Measurements from ENCODE around the gene CIAO2B. TPM values are rescaled to one million over a fixed set of nuclear protein-coding genes. Genes with fewer than 3 reads are reported as not detected.

Gene CIAO2B
- total and polyA plus RNA-seq, 2 experiments from 2014 or later: 111 to 182 TPM

DNA sequence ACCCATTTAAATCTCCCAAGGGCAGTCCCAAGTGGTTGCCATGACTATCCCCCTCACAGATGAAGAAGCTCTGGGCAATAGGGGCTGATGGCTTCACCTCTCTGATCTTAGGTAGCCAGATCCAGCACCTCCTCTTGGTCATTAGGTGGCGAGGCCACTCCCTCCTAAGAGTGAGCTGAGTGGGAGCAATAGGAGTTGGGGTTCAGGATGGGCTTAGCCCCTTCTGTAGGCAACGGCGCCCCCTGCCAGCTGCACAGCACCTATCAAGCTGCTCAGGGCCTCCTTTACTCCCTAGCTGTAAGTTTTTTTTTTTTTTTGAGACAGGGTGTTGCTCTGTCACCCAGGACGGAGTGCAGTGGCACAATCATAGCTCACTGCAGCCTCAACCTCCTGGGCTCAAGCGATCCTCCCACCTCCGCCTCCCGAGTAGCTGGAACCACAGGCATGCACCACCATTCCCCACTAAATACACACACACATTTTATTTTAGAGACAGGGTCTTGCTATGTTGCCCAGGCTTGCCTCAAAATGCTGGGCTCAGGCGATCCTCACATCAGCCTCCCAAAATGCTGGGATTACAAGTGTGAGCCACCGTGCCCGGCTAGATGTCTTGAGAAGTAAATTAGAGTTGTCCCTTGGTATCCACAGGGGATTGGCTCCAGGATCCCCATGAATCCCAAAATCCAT, 5.4 kb downstream of the CIAO2B start:
- Histone ChIP-seq H4K20me1 (ENCODE audit: insufficient read depth) (no peaks in the 10 kb centered on the region), H3K9me3 (ENCODE audit: low read depth) (no peaks in the 10 kb centered on the region), H3K4me2 (ENCODE audit: unreplicated experiment) (peak overlapping the region; percentile 57), H3K4me1 (ENCODE audit: insufficient read depth) (peaks cover 36% of the 10 kb centered on the region), H3K36me3 (ENCODE audit: low read depth) (no peaks in the 10 kb centered on the region), H3K27ac (peak overlapping the region; percentile 74), H3K27me3 (replicated peaks; ENCODE audit: insufficient read depth) (peaks cover 7% of the 10 kb centered on the region), H3K79me2 (ENCODE audit: insufficient read depth) (peaks cover 11% of the 10 kb centered on the region), H3K9me2 (ENCODE audit: insufficient read depth) (no peaks in the 10 kb centered on the region), H3K4me3 (no peak overlapping the region), H3K9ac (peak overlapping the region; percentile 62; the same call in 1 of the 2 replicates), H2AFZ (no peak overlapping the region), H3F3A (ENCODE audit: insufficient read depth) (peaks cover 30% of the 10 kb centered on the region)
- 81 to 89% methylated on average over 10 of the region's 10 CpGs for WGBS, 2 experiments (ENCODE audit: low coverage in 1 of 2, low lambda C conversion rate in 2 of 2, missing lambda C conversion rate in 2 of 2)
- DNase-seq: peak; percentile 68
- in situ Hi-C loops (cut with MboI): no loop called here
- no peak for TF ChIP-seq EZH2 (IDR thresholded peaks at IDR 0.05; ENCODE audit: insufficient read depth, poor library complexity, severe bottlenecking)
- no peak for TF ChIP-seq EZH2phosphoT487 (IDR thresholded peaks at IDR 0.05; ENCODE audit: insufficient read depth, low read depth)

DNA sequence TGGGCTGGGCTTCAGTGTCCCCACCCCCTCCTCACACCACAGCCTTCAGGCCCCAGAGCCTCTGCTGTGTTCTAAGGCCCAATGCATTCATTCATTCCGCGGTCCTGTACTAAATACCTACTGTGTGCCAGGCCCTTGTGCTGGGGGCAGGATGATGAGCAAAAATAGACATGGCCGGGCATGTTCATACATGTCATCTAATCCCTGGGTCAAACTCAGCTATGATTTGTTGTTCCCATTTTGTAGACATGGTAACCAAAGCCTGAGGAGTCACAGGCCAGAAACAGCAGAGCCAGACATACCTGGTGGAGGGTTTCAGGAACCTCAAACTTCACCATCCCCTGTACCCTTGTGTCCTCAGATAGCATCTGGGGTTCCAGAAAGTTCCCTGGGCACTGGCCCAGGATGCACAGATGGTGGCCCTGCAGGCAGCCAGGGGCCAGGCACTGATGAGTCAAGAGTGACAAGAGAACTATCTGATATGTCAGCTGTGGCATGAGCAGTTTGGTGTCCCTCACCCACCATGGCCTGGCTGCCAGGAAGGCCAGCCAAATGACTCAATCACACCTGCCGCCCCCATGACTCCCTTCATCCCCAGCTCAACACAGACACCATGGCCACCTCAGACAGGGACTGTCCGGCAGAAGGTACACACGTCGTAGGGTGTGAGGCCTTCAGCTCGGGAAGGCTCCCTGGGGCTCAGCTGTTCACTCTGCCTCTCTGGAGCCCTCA, 6.1 kb downstream of the CIAO2B start:
- H4K20me1 ChIP-seq (ENCODE audit: insufficient read depth): no peaks in the 10 kb centered on the region
- H3K27ac ChIP-seq: peak overlapping the region; percentile 74
- peak overlapping the region; percentile 62 for H3K9ac ChIP-seq
- H3K4me2 ChIP-seq (ENCODE audit: unreplicated experiment): peak overlapping the region; percentile 57
- 82 to 84% methylated on average over 8 of the region's 8 CpGs for WGBS, 2 experiments (ENCODE audit: low coverage in 1 of 2, low lambda C conversion rate in 2 of 2, missing lambda C conversion rate in 2 of 2)
- no peaks in the 10 kb centered on the region for H3K9me2 ChIP-seq (ENCODE audit: insufficient read depth)
- H3K79me2 ChIP-seq (ENCODE audit: insufficient read depth): peaks cover 4% of the 10 kb centered on the region; the same call in 1 of the 2 replicates
- peaks cover 31% of the 10 kb centered on the region for H3K4me1 ChIP-seq (ENCODE audit: insufficient read depth)
- H3K9me3 ChIP-seq (ENCODE audit: low read depth): no peaks in the 10 kb centered on the region
- no peaks in the 10 kb centered on the region for H3K36me3 ChIP-seq (ENCODE audit: low read depth)
- H3K4me3 ChIP-seq: no peak overlapping the region
- peak; percentile 70 for DNase-seq
- peaks cover 30% of the 10 kb centered on the region for H3F3A ChIP-seq (ENCODE audit: insufficient read depth)
- H2AFZ ChIP-seq: no peak overlapping the region
- TF ChIP-seq EZH2 (IDR thresholded peaks at IDR 0.05; ENCODE audit: insufficient read depth, poor library complexity, severe bottlenecking): no peak
- no peak for TF ChIP-seq EZH2phosphoT487 (IDR thresholded peaks at IDR 0.05; ENCODE audit: insufficient read depth, low read depth)
- peaks cover 7% of the 10 kb centered on the region for H3K27me3 ChIP-seq (replicated peaks; ENCODE audit: insufficient read depth)
- in situ Hi-C loops (cut with MboI): no loop called here

- WGBS, 2 experiments (ENCODE audit: low coverage in 1 of 2, low lambda C conversion rate in 2 of 2, missing lambda C conversion rate in 2 of 2): 18 to 26% methylated on average over 3 of the region's 3 CpGs
- H3K4me2 ChIP-seq (ENCODE audit: unreplicated experiment): peak overlapping the region; percentile 57
- TF ChIP-seq EZH2phosphoT487 (IDR thresholded peaks at IDR 0.05; ENCODE audit: insufficient read depth, low read depth) (peak; percentile 68; the same call in 1 of the 2 replicates), EZH2 (IDR thresholded peaks at IDR 0.05; ENCODE audit: insufficient read depth, poor library complexity, severe bottlenecking) (no peak)
- no peaks in the 10 kb centered on the region for H3K79me2 ChIP-seq (ENCODE audit: insufficient read depth)
- no peaks in the 10 kb centered on the region for H3K36me3 ChIP-seq (ENCODE audit: low read depth)
- H3K4me3 ChIP-seq: no peak overlapping the region
- peaks cover 7% of the 10 kb centered on the region for H3K27me3 ChIP-seq (replicated peaks; ENCODE audit: insufficient read depth)
- peak overlapping the region; percentile 74 for H3K27ac ChIP-seq
- peak overlapping the region; percentile 62 for H3K9ac ChIP-seq
- in situ Hi-C loops (cut with MboI): no loop called here
- peaks cover 26% of the 10 kb centered on the region for H3K4me1 ChIP-seq (ENCODE audit: insufficient read depth)
- no peaks in the 10 kb centered on the region for H4K20me1 ChIP-seq (ENCODE audit: insufficient read depth)
- H2AFZ ChIP-seq: no peak overlapping the region
- peaks cover 30% of the 10 kb centered on the region for H3F3A ChIP-seq (ENCODE audit: insufficient read depth)
- DNase-seq: peak; percentile 94
- no peaks in the 10 kb centered on the region for H3K9me3 ChIP-seq (ENCODE audit: low read depth)
- no peaks in the 10 kb centered on the region for H3K9me2 ChIP-seq (ENCODE audit: insufficient read depth)
Observed at GRCh38 chr16:66926961-66927436, 7.2 kb downstream of the CIAO2B start.

DNA sequence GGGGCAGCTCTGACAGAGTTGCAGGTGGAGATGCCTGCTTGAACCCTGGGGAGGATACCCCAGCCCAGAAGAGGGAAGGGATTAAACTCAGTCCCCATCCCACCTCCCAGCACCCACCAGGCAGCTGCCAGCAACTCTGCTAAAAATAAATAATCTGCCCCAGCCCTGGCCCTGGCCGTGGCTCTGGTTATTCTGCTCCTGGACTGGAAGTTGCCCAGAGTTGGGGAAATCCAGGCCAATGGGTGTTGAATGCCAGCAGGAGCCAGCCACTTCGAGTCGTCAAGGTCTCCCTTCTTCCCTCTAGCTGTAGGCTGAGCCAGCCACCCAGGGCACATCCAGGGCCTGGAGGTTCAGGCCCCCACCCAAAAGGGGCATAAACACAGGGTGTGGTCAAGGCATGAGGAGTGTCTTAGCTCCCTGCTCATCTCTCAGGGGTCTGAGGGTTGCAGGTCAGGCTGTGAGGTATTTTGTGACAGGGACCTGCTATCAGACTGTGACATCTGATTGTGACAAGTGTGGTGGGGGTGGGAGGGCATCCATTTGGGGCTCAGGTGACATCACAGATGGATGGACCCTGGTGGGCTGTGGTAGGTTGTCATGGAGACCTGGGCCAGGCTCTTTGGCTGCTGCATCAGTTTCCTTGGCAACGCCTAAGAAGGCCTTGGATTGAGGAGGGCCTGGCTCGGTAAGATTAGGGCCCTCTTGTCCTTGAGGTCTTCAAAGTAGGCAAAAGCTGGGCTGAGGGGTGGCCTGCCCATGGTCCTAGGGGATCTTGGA, 7.8 kb downstream of the CIAO2B start:
- Histone ChIP-seq H3K4me3 (no peak overlapping the region), H3K27me3 (replicated peaks; ENCODE audit: insufficient read depth) (peaks cover 10% of the 10 kb centered on the region), H2AFZ (no peak overlapping the region), H3K36me3 (ENCODE audit: low read depth) (no peaks in the 10 kb centered on the region), H3K27ac (peak overlapping the region; percentile 74), H3K9me3 (ENCODE audit: low read depth) (no peaks in the 10 kb centered on the region), H4K20me1 (ENCODE audit: insufficient read depth) (no peaks in the 10 kb centered on the region), H3K9ac (peak overlapping the region; percentile 62), H3F3A (ENCODE audit: insufficient read depth) (peaks cover 30% of the 10 kb centered on the region), H3K9me2 (ENCODE audit: insufficient read depth) (no peaks in the 10 kb centered on the region), H3K79me2 (ENCODE audit: insufficient read depth) (no peaks in the 10 kb centered on the region), H3K4me1 (ENCODE audit: insufficient read depth) (peaks cover 26% of the 10 kb centered on the region), H3K4me2 (ENCODE audit: unreplicated experiment) (peak overlapping the region; percentile 57)
- peak; percentile 26 for DNase-seq
- 64 to 79% methylated on average over 5 of the region's 5 CpGs for WGBS, 2 experiments (ENCODE audit: low coverage in 1 of 2, low lambda C conversion rate in 2 of 2, missing lambda C conversion rate in 2 of 2)
- TF ChIP-seq EZH2 (IDR thresholded peaks at IDR 0.05; ENCODE audit: insufficient read depth, poor library complexity, severe bottlenecking): no peak
- no peak for TF ChIP-seq EZH2phosphoT487 (IDR thresholded peaks at IDR 0.05; ENCODE audit: insufficient read depth, low read depth)
- in situ Hi-C loops (cut with MboI): no loop called here
